Tibial nerve (tissue), 4 donors: ENCODE measurements around the gene SVIL.

Experiments used
- EP300 ChIP-seq, 2 donors: sonication (generic); formaldehyde crosslinking; IDR thresholded peaks; one replicate each; pipeline ENCODE4 v1.6.1; 2017; ENCODE audit warnings: antibody characterized with exemption in 2 of 2, mild to moderate bottlenecking in 1 of 2
- POLR2A ChIP-seq, 2 donors: fragments of 450-650 bp; IDR thresholded peaks; one replicate each; pipeline ENCODE4 v1.6.1; 2017; ENCODE audit warnings: antibody characterized with exemption in 2 of 2, mild to moderate bottlenecking in 2 of 2, moderate library complexity in 2 of 2
- TF ChIP-seq, protein P1 (sequence below), 5 experiments: fragments of 200-600 bp in 3 of 5; fragments of 450-650 bp in 2 of 5; sonication (generic) in 3 of 5; IDR thresholded peaks; one replicate each; pipeline ENCODE4 v1.5.1; 2016 to 2019; ENCODE audit warnings: antibody characterized with exemption in 5 of 5, mild to moderate bottlenecking in 3 of 5, moderate library complexity in 2 of 5

DNA sequence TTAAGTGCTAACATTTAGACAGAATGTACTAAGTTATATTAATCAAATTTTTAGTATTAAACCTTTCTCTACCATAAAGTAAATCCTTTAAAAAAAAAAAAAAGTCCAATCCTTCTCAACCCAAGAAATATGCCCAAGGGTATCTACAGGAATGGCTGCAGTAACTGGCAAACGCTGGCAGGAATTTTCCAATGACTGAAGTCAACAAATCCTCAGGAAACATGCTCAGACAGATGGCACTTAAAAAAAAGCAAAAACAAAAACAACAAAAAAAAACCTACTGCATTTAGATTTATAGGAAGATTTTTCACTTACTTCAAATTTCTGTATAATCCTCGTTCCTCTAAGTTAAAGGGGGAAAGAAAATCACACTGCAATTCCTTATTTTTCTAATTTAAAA lies 666 bp downstream of the SVIL start:
- TF ChIP-seq, protein P1, sequence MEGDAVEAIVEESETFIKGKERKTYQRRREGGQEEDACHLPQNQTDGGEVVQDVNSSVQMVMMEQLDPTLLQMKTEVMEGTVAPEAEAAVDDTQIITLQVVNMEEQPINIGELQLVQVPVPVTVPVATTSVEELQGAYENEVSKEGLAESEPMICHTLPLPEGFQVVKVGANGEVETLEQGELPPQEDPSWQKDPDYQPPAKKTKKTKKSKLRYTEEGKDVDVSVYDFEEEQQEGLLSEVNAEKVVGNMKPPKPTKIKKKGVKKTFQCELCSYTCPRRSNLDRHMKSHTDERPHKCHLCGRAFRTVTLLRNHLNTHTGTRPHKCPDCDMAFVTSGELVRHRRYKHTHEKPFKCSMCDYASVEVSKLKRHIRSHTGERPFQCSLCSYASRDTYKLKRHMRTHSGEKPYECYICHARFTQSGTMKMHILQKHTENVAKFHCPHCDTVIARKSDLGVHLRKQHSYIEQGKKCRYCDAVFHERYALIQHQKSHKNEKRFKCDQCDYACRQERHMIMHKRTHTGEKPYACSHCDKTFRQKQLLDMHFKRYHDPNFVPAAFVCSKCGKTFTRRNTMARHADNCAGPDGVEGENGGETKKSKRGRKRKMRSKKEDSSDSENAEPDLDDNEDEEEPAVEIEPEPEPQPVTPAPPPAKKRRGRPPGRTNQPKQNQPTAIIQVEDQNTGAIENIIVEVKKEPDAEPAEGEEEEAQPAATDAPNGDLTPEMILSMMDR (IDR thresholded peaks at IDR 0.05): no peak
- TF ChIP-seq POLR2A (IDR thresholded peaks at IDR 0.05): no peak
- no peak for TF ChIP-seq EP300 (IDR thresholded peaks at IDR 0.05)
